Endodermal cell (in vitro differentiated cells): Measurements from ENCODE around the gene ZNF536. TPM values are rescaled to one million over a fixed set of nuclear protein-coding genes. Genes with fewer than 3 reads are reported as not detected.

Experiments used
- DNase-seq: peaks from one replicate; pipeline ENCODE4 v3.0.0-alpha.2; 2017
- H3K27ac ChIP-seq: 2 replicates; pipeline ENCODE4 v1.5.1; 2013; ENCODE audit warnings: mild to moderate bottlenecking, low read depth, low read length, moderate library complexity
- H3K27me3 ChIP-seq: 2 replicates; pipeline ENCODE4 v1.6.1; 2013; ENCODE audit warnings: mild to moderate bottlenecking, low read length, moderate library complexity; ENCODE audit not compliant: insufficient read depth, control insufficient read depth, poor library complexity, severe bottlenecking
- H3K36me3 ChIP-seq: 2 replicates; pipeline ENCODE4 v1.7.0; 2013; ENCODE audit warnings: mild to moderate bottlenecking, low read length, moderate library complexity; ENCODE audit not compliant: control insufficient read depth, insufficient read depth
- H3K4me1 ChIP-seq: one replicate; pipeline ENCODE4 v1.7.0; 2013; ENCODE audit warnings: low read length; ENCODE audit not compliant: control insufficient read depth, insufficient read depth
- H3K4me3 ChIP-seq: 2 replicates; pipeline ENCODE4 v1.5.1; 2013; ENCODE audit warnings: mild to moderate bottlenecking, low read length, moderate library complexity
- H3K9ac ChIP-seq: 2 replicates; pipeline ENCODE4 v1.6.1; 2013; ENCODE audit warnings: mild to moderate bottlenecking, low read length, moderate library complexity; ENCODE audit not compliant: poor library complexity, severe bottlenecking; ENCODE audit errors: extremely low read depth
- H3K9me3 ChIP-seq: 2 replicates; pipeline ENCODE4 v1.6.1; 2013; ENCODE audit warnings: mild to moderate bottlenecking, low read length, moderate library complexity; ENCODE audit not compliant: control insufficient read depth
- H3K27ac Mint-ChIP-seq: 2 replicates; pipeline ENCODE4 v1.8.0; 2020; ENCODE audit warnings: mixed read lengths
- H3K27me3 Mint-ChIP-seq: 2 replicates; pipeline ENCODE4 v1.8.0; 2021; ENCODE audit warnings: mild to moderate bottlenecking, mixed read lengths; ENCODE audit not compliant: insufficient read depth
- H3K36me3 Mint-ChIP-seq: 2 replicates; pipeline ENCODE4 v1.8.0; 2020; ENCODE audit warnings: low read depth, mixed read lengths
- H3K4me1 Mint-ChIP-seq: 2 replicates; pipeline ENCODE4 v1.8.0; 2020; ENCODE audit warnings: mixed read lengths
- H3K4me3 Mint-ChIP-seq: 2 replicates; pipeline ENCODE4 v1.8.0; 2020; ENCODE audit warnings: mild to moderate bottlenecking, moderate library complexity, mixed read lengths
- H3K9me3 Mint-ChIP-seq: 2 replicates; pipeline ENCODE4 v1.8.0; 2020; ENCODE audit warnings: mild to moderate bottlenecking, mixed read lengths
- CTCF ChIP-seq: fragments of 200-600 bp; sonication (generic); conservative IDR thresholded peaks from 2 replicates; pipeline ENCODE4 v1.5.0; 2021; ENCODE audit warnings: antibody characterized with exemption, mild to moderate bottlenecking
- WGBS, 2 experiments: methylation state at CpG; one replicate each; pipeline versions ENCODE4 v1.1.5 to v1.1.7; 2013; ENCODE audit warnings: missing lambda C conversion rate in 2 of 2, mixed read lengths in 1 of 2; ENCODE audit not compliant: insufficient coverage in 1 of 2, insufficient read length in 1 of 2; 5-methylcytosine and 5-hydroxymethylcytosine counted together
- total RNA-seq, 2 donors: library from RNA; stranded (reverse); fragmentation: NEBNext Ultra II Directional in 1 of 2; extraction: Animal tissue kit (Norgen Biotek cat#: 25700) in 1 of 2; gene quantifications; 2 replicates in 1 of 2; 3 replicates in 1 of 2; pipeline ENCODE4 v1.2.1, GENCODE V29; 2021

The ZNF536 gene
- total RNA-seq, 2 donors from 2014 or later, result not detected

DNA sequence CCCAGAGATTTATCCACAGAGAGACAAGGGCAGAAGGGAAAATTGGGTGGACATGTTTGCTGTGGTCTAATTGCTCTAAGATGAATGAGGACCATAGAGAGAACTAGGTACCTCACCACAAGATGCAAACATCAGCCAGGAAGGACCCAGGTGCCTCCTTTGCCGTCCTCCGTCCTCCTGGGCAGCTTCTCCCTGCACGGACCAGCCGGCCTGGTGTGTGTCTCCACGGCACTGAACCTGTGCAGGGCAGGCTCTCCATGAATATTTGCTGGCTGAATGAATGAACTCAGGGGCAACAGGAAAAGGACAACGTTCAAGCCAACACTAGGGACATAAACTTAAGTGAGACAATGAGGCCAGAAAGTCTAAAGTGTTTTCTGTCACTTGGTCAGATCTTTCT, 143.9 kb downstream of the ZNF536 start:
- H3K4me3 ChIP-seq, result no peak overlapping the region
- H3K4me3 Mint-ChIP-seq, result no peak overlapping the region
- no peaks in the 10 kb centered on the region for H3K4me1 ChIP-seq
- no peaks in the 10 kb centered on the region for H3K9me3 ChIP-seq
- peaks cover 5% of the 10 kb centered on the region for H3K27me3 Mint-ChIP-seq
- H3K27me3 ChIP-seq, result no peaks in the 10 kb centered on the region
- no peak for DNase-seq
- H3K36me3 ChIP-seq, result no peaks in the 10 kb centered on the region
- TF ChIP-seq CTCF, result no peak
- no peaks in the 10 kb centered on the region for H3K9me3 Mint-ChIP-seq
- H3K27ac Mint-ChIP-seq, result no peak overlapping the region
- H3K27ac ChIP-seq, result no peak overlapping the region
- H3K9ac ChIP-seq, result no peak overlapping the region
- no peaks in the 10 kb centered on the region for H3K36me3 Mint-ChIP-seq
- WGBS, 2 experiments, result 92 to 94% methylated on average over 6 of the region's 6 CpGs
- H3K4me1 Mint-ChIP-seq, result no peaks in the 10 kb centered on the region

DNA sequence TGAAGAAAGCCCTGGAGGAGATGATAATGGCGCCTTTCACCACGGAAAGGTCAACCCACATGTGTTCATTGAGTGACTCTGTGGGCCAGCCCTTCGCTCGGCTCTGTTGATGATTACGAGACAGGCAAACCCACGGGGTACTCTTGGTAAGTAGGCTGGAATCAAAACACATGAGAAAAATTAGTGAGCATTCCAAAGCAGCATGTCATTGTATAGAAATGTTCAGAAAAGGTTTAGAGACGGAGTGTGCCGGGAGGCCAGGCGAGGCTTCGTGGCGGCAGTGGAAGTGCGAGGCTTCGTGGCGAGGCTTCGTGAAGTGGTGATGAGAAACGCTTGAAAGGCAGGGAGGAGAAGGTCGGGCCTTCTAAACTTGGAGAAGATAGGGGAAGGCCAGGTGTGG, 144.3 kb downstream of the ZNF536 start:
- DNase-seq, result no peak
- WGBS, 2 experiments, result 94 to 99% methylated on average over 16 to 17 of the region's 17 CpGs
- Mint-ChIP-seq H3K27ac (no peak overlapping the region), H3K36me3 (no peaks in the 10 kb centered on the region), H3K9me3 (no peaks in the 10 kb centered on the region), H3K4me3 (no peak overlapping the region), H3K4me1 (no peaks in the 10 kb centered on the region), H3K27me3 (peaks cover 5% of the 10 kb centered on the region)
- TF ChIP-seq CTCF, result no peak
- no peaks in the 10 kb centered on the region for H3K9me3 ChIP-seq
- H3K27ac ChIP-seq, result no peak overlapping the region
- no peaks in the 10 kb centered on the region for H3K4me1 ChIP-seq
- H3K9ac ChIP-seq, result no peak overlapping the region
- H3K4me3 ChIP-seq, result no peak overlapping the region
- no peaks in the 10 kb centered on the region for H3K36me3 ChIP-seq
- H3K27me3 ChIP-seq, result no peaks in the 10 kb centered on the region

GRCh38 chr19:30518965-30519606, 146.9 kb downstream of the ZNF536 start:
- no peaks in the 10 kb centered on the region for H3K36me3 Mint-ChIP-seq

More at GRCh38 chr19:30518965-30519606, 146.9 kb downstream of the ZNF536 start:
- Histone ChIP-seq H3K4me3 (no peak overlapping the region), H3K36me3 (no peaks in the 10 kb centered on the region), H3K27ac (no peak overlapping the region), H3K9ac (no peak overlapping the region), H3K4me1 (no peaks in the 10 kb centered on the region), H3K27me3 (no peaks in the 10 kb centered on the region), H3K9me3 (no peaks in the 10 kb centered on the region)
- Mint-ChIP-seq H3K27ac (no peak overlapping the region), H3K27me3 (peaks cover 5% of the 10 kb centered on the region), H3K4me1 (peaks cover 2% of the 10 kb centered on the region), H3K9me3 (no peaks in the 10 kb centered on the region), H3K4me3 (no peak overlapping the region)
- 80 to 89% methylated on average over 10 to 13 of the region's 13 CpGs for WGBS, 2 experiments
- no peak for DNase-seq
- no peak for TF ChIP-seq CTCF
